Natural killer cell (primary cell): Measurements from ENCODE around the gene CRIP1. TPM values are rescaled to one million over a fixed set of nuclear protein-coding genes. Genes with fewer than 3 reads are reported as not detected.
A peak's percentile ranks its signal among the peaks of the same experiment; 100 is the strongest.

Source experiments
- ATAC-seq, 3 donors: fragments of 150-1000 bp in 2 of 3; fragments of 200-7000 bp in 1 of 3; cut with Tn5 transposase; 1 replicate in 1 of 3; 2 replicates in 2 of 3; pipeline ENCODE4 v1.10.0; 2021; ENCODE audit warnings: mild to moderate bottlenecking in 2 of 3, moderate library complexity in 2 of 3
- DNase-seq, 2 donors: peaks; one replicate each; pipeline versions ENCODE4 v3.0.0 to v3.0.0-alpha.2; 2013 to 2021; ENCODE audit warnings: mixed read lengths in 1 of 2
- H3K27ac ChIP-seq: one replicate; pipeline ENCODE4 v1.5.1; 2013; ENCODE audit warnings: mild to moderate bottlenecking, low read length
- H3K27me3 ChIP-seq: one replicate; pipeline ENCODE4 v1.6.1; 2013; ENCODE audit warnings: low read length; ENCODE audit not compliant: control insufficient read depth, insufficient read depth
- H3K36me3 ChIP-seq: one replicate; pipeline ENCODE4 v1.6.1; 2013; ENCODE audit warnings: low read length; ENCODE audit not compliant: control insufficient read depth, insufficient read depth
- H3K4me1 ChIP-seq: one replicate; pipeline ENCODE4 v1.6.1; 2013; ENCODE audit warnings: low read length; ENCODE audit not compliant: control insufficient read depth, insufficient read depth
- H3K4me3 ChIP-seq: one replicate; pipeline ENCODE4 v1.5.1; 2013; ENCODE audit warnings: low read length
- H3K9me3 ChIP-seq: one replicate; pipeline ENCODE4 v1.6.1; 2013; ENCODE audit warnings: low read length; ENCODE audit not compliant: control insufficient read depth, insufficient read depth
- H3K27ac Mint-ChIP-seq, 2 donors: one replicate each; pipeline ENCODE4 v1.8.0; 2022; ENCODE audit warnings: mild to moderate bottlenecking in 2 of 2, mixed read lengths in 2 of 2, moderate library complexity in 1 of 2
- H3K27me3 Mint-ChIP-seq, 2 donors: one replicate each; pipeline ENCODE4 v1.8.0; 2022; ENCODE audit warnings: low read depth in 2 of 2, mixed read lengths in 2 of 2
- H3K36me3 Mint-ChIP-seq: one replicate; pipeline ENCODE4 v1.8.0; 2022; ENCODE audit warnings: mixed read lengths
- H3K4me1 Mint-ChIP-seq, 2 donors: one replicate each; pipeline ENCODE4 v1.8.0; 2022; ENCODE audit warnings: mixed read lengths in 2 of 2
- H3K4me3 Mint-ChIP-seq: one replicate; pipeline ENCODE4 v1.8.0; 2022; ENCODE audit warnings: mild to moderate bottlenecking, moderate library complexity, mixed read lengths
- H3K9me3 Mint-ChIP-seq, 2 donors: one replicate each; pipeline ENCODE4 v1.8.0; 2022; ENCODE audit warnings: mixed read lengths in 2 of 2
- WGBS: methylation state at CpG from one replicate; pipeline ENCODE4 v1.1.7; 2013; ENCODE audit warnings: missing lambda C conversion rate; ENCODE audit not compliant: insufficient coverage; 5-methylcytosine and 5-hydroxymethylcytosine counted together
- intact Hi-C: fragments of 100-400 bp; cut with micrococcal nuclease; formaldehyde crosslinking; loops from one replicate; pipeline ENCODE4 v1.14.2; 2022
- total RNA-seq, 4 donors: library from RNA; stranded (reverse); fragments of 120-200 nt in 1 of 4; gene quantifications; one replicate each; pipeline versions ENCODE4 v1.2.3 to v1.2.4, GENCODE V29; 2013 to 2022
- TF ChIP-seq, protein P1 (sequence below): fragments of 200-600 bp; IDR thresholded peaks from one replicate; pipeline ENCODE4 v1.8.0; 2022; ENCODE audit warnings: antibody characterized with exemption

The CRIP1 gene
- total RNA-seq, 3 donors from 2014 or later (not counting 1 experiment from before 2014, with no cell fraction given) = 276 to 334 (median 290) TPM

DNA sequence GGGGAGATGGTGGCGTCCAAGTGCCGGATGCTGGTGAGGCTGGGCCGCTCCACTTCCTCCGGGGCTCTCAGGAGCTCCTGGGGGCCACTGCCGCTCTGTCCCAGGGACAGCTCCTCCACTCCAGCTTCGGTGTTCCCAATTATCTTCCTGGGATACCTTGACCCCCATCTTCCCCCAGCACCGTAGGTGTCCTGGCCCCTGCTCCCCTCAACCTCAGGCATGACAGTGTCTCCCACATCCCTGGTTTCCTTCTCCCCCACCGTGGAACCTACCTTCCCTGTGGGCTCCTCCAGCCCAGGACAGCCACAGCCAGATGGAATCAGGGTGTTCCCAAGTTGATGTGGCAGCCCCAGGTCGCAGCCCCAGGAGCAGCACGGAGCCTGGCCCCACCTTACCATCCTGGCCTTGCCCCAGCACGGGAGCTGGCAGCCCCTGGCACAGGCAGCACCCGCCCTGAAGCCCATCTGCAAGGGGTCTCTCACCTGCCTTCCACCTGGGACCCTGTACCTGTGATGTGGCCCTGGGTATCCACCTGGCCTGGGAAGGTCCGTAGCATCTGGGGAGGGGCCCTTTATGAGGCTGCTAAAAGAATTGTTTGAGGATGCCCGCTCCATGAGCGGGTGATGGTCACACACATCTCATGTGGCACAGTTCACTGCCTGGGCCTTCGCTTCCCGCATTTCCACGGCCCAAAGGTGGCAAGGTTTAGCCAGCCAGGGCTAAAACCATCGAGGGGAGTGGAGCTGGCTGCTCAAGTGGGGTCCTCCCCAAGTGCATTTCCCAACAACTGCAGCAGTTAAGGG, 43.8 kb downstream of the CRIP1 start:
- ATAC-seq (no peak), DNase-seq (no peak)
- no peaks in the 10 kb centered on the region for H3K36me3 Mint-ChIP-seq
- H3K4me1 Mint-ChIP-seq = peaks cover 4 to 23% of the 10 kb centered on the region in 2 donors
- H3K4me1 ChIP-seq = peaks cover 60% of the 10 kb centered on the region
- no peak overlapping the region for H3K4me3 ChIP-seq
- H3K27ac Mint-ChIP-seq = no peak overlapping the region
- 90% methylated on average over 19 of the region's 19 CpGs for WGBS
- H3K36me3 ChIP-seq = no peaks in the 10 kb centered on the region
- H3K9me3 ChIP-seq = no peaks in the 10 kb centered on the region
- peaks cover 0 to 40% of the 10 kb centered on the region in 2 donors for H3K27me3 Mint-ChIP-seq
- H3K27me3 ChIP-seq = peaks cover 15% of the 10 kb centered on the region
- intact Hi-C loops = no loop called here
- TF ChIP-seq, protein P1, sequence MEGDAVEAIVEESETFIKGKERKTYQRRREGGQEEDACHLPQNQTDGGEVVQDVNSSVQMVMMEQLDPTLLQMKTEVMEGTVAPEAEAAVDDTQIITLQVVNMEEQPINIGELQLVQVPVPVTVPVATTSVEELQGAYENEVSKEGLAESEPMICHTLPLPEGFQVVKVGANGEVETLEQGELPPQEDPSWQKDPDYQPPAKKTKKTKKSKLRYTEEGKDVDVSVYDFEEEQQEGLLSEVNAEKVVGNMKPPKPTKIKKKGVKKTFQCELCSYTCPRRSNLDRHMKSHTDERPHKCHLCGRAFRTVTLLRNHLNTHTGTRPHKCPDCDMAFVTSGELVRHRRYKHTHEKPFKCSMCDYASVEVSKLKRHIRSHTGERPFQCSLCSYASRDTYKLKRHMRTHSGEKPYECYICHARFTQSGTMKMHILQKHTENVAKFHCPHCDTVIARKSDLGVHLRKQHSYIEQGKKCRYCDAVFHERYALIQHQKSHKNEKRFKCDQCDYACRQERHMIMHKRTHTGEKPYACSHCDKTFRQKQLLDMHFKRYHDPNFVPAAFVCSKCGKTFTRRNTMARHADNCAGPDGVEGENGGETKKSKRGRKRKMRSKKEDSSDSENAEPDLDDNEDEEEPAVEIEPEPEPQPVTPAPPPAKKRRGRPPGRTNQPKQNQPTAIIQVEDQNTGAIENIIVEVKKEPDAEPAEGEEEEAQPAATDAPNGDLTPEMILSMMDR = no peak
- H3K9me3 Mint-ChIP-seq = no peaks in the 10 kb centered on the region
- H3K27ac ChIP-seq = no peak overlapping the region
- H3K4me3 Mint-ChIP-seq = peak overlapping the region; percentile 56

DNA sequence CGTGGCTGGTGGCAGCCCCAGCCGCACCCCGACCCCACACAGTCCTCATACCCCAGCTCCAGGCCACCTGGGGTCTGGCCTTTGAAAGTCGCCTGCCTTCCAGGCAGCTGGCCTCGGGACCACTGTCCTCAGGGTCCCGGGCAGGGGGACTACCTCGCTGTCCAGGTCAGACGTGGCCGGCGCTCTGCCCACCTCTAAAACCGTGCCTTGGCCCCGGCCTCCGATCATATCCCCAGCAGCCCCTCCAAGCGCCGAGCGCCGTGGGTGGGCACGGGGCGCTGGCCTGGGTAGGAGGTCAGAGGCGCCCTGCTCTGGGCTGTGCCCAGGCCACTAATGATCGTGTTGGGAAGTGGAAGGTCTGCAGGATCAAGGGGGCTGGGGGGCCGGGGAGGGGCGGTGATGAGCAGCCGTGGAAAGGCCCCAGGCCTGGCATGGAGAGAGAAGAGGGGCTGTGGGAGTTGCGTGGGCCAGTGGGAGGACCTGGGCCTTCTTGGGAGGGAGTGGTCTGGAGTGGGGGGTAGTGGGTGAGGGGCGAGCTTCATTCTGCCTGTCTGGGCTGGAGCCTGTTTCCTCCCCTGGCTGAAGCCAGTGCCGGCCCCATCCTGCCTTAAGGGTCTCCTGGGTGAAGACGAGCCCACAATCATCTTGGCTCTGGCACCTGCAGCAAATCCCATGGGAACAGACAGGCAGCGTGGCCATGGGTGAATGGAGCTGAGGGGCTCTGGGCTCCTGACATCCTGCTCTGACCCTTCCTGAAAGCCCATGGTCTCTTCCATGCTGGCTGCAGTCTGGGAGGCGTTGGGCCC, 44.6 kb downstream of the CRIP1 start:
- no peaks in the 10 kb centered on the region for H3K9me3 ChIP-seq
- no peaks in the 10 kb centered on the region for H3K36me3 ChIP-seq
- no peak overlapping the region for H3K27ac Mint-ChIP-seq
- DNase-seq (no peak), ATAC-seq (no peak)
- no peak overlapping the region for H3K27ac ChIP-seq
- no peaks in the 10 kb centered on the region for H3K9me3 Mint-ChIP-seq
- peaks cover 4 to 23% of the 10 kb centered on the region in 2 donors for H3K4me1 Mint-ChIP-seq
- H3K4me3 Mint-ChIP-seq = peak overlapping the region; percentile 56
- H3K27me3 ChIP-seq = peaks cover 13% of the 10 kb centered on the region
- no peaks in the 10 kb centered on the region for H3K36me3 Mint-ChIP-seq
- H3K27me3 Mint-ChIP-seq = peaks cover 0 to 36% of the 10 kb centered on the region in 2 donors
- no peak overlapping the region for H3K4me3 ChIP-seq
- 88% methylated on average over 30 of the region's 30 CpGs for WGBS
- H3K4me1 ChIP-seq = peaks cover 54% of the 10 kb centered on the region
- TF ChIP-seq, protein P1 = no peak
- intact Hi-C loops = no loop called here

DNA sequence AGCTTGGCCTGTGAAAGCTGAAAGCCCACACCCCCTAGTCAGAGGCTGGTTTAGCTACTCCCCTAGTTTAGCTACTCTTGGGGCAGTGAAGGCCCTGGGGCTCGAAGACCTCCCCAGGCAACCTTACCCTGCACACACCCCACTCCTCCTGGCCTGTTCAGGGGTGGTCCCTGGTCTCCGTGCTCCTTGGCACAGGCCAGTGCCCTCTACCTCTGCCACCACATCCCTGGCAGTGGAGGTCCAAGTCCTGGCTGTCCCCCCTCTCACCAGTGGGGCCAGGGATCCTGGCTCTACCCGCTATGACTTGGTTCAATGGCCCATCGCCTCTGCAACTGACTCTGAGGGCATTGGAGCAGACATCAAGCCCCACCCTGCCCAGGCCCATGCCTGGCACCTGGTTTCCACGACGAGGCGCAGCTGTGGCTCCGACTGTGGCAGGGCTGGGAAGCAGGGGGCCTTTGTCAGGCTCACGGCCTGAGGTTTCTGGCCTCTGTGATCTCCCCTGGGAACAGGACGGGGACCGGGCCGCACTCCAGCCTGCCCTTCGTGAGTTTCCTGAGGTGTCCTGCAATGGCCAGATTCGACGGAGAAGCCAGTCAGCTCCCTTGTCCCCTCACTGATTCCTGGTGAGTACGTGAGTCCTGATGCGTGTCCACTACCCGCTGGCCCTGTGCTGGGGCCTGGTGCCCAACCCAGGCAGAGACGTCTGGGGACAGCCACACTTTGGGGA, 45.4 kb downstream of the CRIP1 start:
- intact Hi-C loops = no loop called here
- Mint-ChIP-seq H3K36me3 (no peaks in the 10 kb centered on the region), H3K27ac (no peak overlapping the region), H3K27me3 (peaks cover 0 to 38% of the 10 kb centered on the region in 2 donors), H3K9me3 (no peaks in the 10 kb centered on the region), H3K4me3 (no peak overlapping the region), H3K4me1 (peaks cover 4 to 20% of the 10 kb centered on the region in 2 donors)
- 78% methylated on average over 19 of the region's 19 CpGs for WGBS
- no peak for ATAC-seq
- DNase-seq = no peak
- Histone ChIP-seq H3K4me3 (no peak overlapping the region), H3K4me1 (peaks cover 50% of the 10 kb centered on the region), H3K36me3 (no peaks in the 10 kb centered on the region), H3K27ac (no peak overlapping the region), H3K9me3 (no peaks in the 10 kb centered on the region), H3K27me3 (peaks cover 13% of the 10 kb centered on the region)
- TF ChIP-seq, protein P1 = no peak
